BJ (cell line): Measurements from ENCODE around the gene NR3C1. TPM values are rescaled to one million over a fixed set of nuclear protein-coding genes. Genes with fewer than 3 reads are reported as not detected.

Source experiments
- CTCF ChIA-PET: fragments of 350-600 bp; formaldehyde crosslinking; extraction: SDS; loops from one replicate; lab custom pipeline; 2021; ENCODE audit warnings: antibody characterized with exemption, inconsistent platforms; lab: Yijun Ruan, JAX
- POLR2A ChIA-PET: fragments of 300-600 bp; sonication (Branson Sonifier 250); formaldehyde crosslinking; extraction: SDS; loops from one replicate; lab custom pipeline; 2021; ENCODE audit warnings: antibody characterized with exemption; lab: Charles Lee
- DNase-seq: peaks from one replicate; pipeline ENCODE4 v3.0.0-alpha.2; 2011; ENCODE audit warnings: low read depth
- H3K27me3 ChIP-seq: 2 replicates; pipeline ENCODE4 v1.6.0; 2011; ENCODE audit warnings: low read length; ENCODE audit not compliant: control insufficient read depth, insufficient read depth
- H3K36me3 ChIP-seq: 2 replicates; pipeline ENCODE4 v1.5.1; 2011; ENCODE audit warnings: low read length; ENCODE audit not compliant: control insufficient read depth, insufficient read depth
- H3K4me3 ChIP-seq: 2 replicates; pipeline ENCODE4 v1.5.1; 2011; ENCODE audit warnings: low read depth, mild to moderate bottlenecking, control low read depth, low read length
- CTCF ChIP-seq: IDR thresholded peaks from 2 replicates; pipeline ENCODE4 v1.5.1; 2011; ENCODE audit warnings: low read depth, mild to moderate bottlenecking, control low read depth, inconsistent platforms, low read length, moderate library complexity; ENCODE audit not compliant: insufficient read depth
- polyA plus RNA-seq: library from polyadenylated mRNA; depleted of rRNA; stranded (reverse); fragments of >200 nt; gene quantifications from 2 replicates; pipeline ENCODE4 v1.2.3, GENCODE V29; 2011

NR3C1 gene
- polyA plus RNA-seq, 1 experiment = 22.4 TPM

DNA sequence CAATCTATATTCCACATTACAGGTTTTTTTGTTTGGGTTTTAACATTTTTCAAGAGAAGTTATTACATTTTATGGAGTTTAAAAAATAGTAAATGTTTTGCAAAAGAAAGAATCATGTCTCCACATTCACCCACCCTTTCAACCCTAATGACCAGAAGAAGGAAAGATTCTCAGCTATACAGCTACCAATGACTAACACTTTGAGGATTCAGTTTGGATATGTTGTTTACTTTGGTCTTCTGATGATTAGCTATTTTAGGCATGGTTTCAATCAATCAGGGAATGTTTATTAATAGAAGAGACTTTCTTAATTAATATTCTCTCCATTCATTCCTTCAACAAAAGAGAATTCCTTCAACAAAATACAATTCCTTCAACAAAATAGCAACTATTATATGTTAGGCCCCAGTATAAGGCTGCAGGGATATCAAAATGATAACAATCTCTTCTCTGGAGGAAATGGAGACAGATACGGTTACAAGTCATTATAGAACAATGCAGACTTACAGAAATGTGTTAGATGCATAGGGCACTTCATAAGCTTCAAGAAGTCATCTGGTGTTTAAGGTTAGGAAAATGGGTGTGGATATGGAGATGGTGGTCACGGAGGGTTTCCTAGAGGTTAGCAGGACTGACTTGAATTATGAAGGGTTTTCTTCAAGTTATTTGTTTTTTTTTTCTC is 9.3 kb upstream of the NR3C1 start:
- DNase-seq = no peak
- POLR2A ChIA-PET = interaction anchor here (0.7 kb wide), 1 partner anchor 17 kb away, joined by 4 read pairs; no protein-coding TSS in a partner anchor
- TF ChIP-seq CTCF = no peak

DNA sequence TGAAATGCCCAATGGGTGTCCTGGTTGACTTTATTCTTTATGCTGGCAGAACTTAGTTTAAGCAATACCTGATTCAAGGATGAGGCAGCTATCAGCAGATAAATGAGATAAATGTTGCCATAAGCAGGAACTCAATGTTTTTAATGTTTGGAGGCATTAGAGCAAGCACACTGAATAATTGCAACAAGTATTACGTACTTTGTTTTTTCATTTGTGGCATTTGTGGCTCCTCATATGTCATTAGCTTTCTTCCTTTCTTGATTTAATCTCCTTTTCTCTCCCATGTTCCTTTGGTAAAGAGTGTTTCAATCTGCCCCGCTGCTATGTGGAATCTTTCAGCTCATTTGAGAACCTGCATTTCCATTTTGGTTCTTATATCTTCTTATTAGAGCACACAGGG is 6.4 kb upstream of the NR3C1 start:
- POLR2A ChIA-PET = no interaction called here

More for the DNA sequence above, 9.3 kb upstream of the NR3C1 start:
- CTCF ChIA-PET = no interaction called here
- Histone ChIP-seq H3K27me3 (no peaks in the 10 kb centered on the region), H3K4me3 (no peak overlapping the region), H3K36me3 (no peaks in the 10 kb centered on the region)

GRCh38 chr5:143406408-143406807 is 2.9 kb upstream of the NR3C1 start:
- H3K36me3 ChIP-seq = no peaks in the 10 kb centered on the region
- ChIA-PET POLR2A (no interaction called here), CTCF (no interaction called here)
- no peak for TF ChIP-seq CTCF
- no peak overlapping the region for H3K4me3 ChIP-seq
- H3K27me3 ChIP-seq = no peaks in the 10 kb centered on the region
- DNase-seq = no peak

More for the DNA sequence above, 6.4 kb upstream of the NR3C1 start:
- Histone ChIP-seq H3K27me3 (no peaks in the 10 kb centered on the region), H3K36me3 (no peaks in the 10 kb centered on the region), H3K4me3 (no peak overlapping the region)
- CTCF ChIA-PET = interaction anchor here (0.5 to 1.9 kb wide), 2 partner anchors 97 to 476 kb away, joined by 4 to 5 read pairs; no protein-coding TSS in a partner anchor
- no peak for DNase-seq
- TF ChIP-seq CTCF = no peak

DNA sequence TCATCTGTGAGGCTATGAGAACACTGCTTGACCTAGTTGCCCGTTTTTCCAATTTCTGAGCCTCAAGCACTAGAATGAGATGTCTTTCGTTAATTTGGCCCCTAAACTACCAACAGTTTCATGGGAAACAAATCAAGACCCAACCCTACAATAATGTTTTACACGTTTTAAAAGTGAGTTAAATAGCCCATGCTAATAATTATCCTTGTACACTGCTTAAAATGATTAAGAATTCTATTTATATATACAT is 2.3 kb upstream of the NR3C1 start:
- no peak for TF ChIP-seq CTCF
- Histone ChIP-seq H3K27me3 (no peaks in the 10 kb centered on the region), H3K4me3 (peak overlapping the region; percentile 89), H3K36me3 (no peaks in the 10 kb centered on the region)
- DNase-seq = no peak
- ChIA-PET CTCF (no interaction called here), POLR2A (no interaction called here)

GRCh38 chr5:143405063-143405848 is 1.8 kb upstream of the NR3C1 start:
- Histone ChIP-seq H3K36me3 (0 out of 2 replicates have a peak, but pooled peaks cover under 1% of the 10 kb centered on the region), H3K27me3 (no peaks in the 10 kb centered on the region), H3K4me3 (peak overlapping the region; percentile 89)
- TF ChIP-seq CTCF = no peak
- POLR2A ChIA-PET = interaction anchor here (0.6 kb wide), 3 partner anchors 345 to 482 kb away, joined by 4 to 8 read pairs (median 5); no protein-coding TSS in a partner anchor
- CTCF ChIA-PET = interaction anchor here (0.6 to 2.8 kb wide), 13 partner anchors 86 to 735 kb away, joined by 3 to 22 read pairs (median 3); no protein-coding TSS in a partner anchor
- DNase-seq = no peak
